ENCODE results near the gene ATG5. TPM values are rescaled to one million over a fixed set of nuclear protein-coding genes. Genes with fewer than 3 reads are reported as not detected.

ATG5 gene
- total and polyA plus RNA-seq, 9 of the 15 experiments (the other 6 are each of a cell fraction or from before 2014, with no cell fraction given): 29.0 to 80.0 (median 53.2) TPM

- TF ChIP-seq ETV6 (IDR thresholded peaks at IDR 0.05; ENCODE audit: borderline replicate concordance in 1 of 2, low read depth in 2 of 2, low read length in 1 of 2): no peak
- no peak for TF ChIP-seq ETV6 (CRISPR knock-in tag; IDR thresholded peaks at IDR 0.05; ENCODE audit: borderline replicate concordance)
- TF ChIP-seq SAP30 (IDR thresholded peaks at IDR 0.05; ENCODE audit: borderline replicate concordance, insufficient read depth, low read depth, low read length, poor library complexity, severe bottlenecking): no peak
- TF ChIP-seq TFE3 (CRISPR knock-in tag; IDR thresholded peaks at IDR 0.05): no peak
- no peak for TF ChIP-seq ZNF282 (CRISPR knock-in tag; IDR thresholded peaks at IDR 0.05)
- no peak for TF ChIP-seq BRD4 (IDR thresholded peaks at IDR 0.05)
Observed at GRCh38 chr6:106213660-106214289, 111.8 kb downstream of the ATG5 start (continued).

DNA sequence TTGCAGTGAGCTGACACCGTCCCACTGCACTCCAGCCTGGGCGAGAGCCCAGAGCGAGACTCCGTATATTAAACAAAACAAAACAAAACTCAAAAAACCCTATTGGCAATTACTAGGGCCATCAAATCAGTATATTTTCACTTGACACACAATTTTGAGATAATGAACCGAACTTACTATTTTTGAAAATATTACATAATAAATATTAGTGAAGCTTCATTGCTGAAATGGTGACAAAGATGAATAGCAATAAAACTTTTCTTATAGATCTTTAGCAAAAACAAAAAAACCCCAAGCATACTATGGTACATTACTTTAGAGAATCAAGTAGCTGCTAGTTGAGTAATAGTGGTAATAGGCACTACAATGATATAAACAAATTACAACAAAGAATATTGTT is 113.0 kb downstream of the ATG5 start:
- Histone ChIP-seq H3K27me3 (ENCODE audit: control insufficient read depth in 2 of 2, insufficient read depth in 2 of 2, low read length in 2 of 2) (no peaks in the 10 kb centered on the region), H3K4me2 (ENCODE audit: insufficient read depth, low read length) (no peak overlapping the region), H3K79me2 (ENCODE audit: control insufficient read depth, insufficient read depth, low read length) (peaks cover 7% of the 10 kb centered on the region), H3K4me3 (no peak overlapping the region), H3K9ac (ENCODE audit: insufficient read depth in 1 of 2, low read depth in 2 of 2, low read length in 2 of 2) (no peak overlapping the region), H3K27ac (ENCODE audit: extremely low read depth, low read depth, low read length) (no peak overlapping the region), H2AFZ (ENCODE audit: low read depth, low read length) (no peak overlapping the region), H3K9me3 (replicated peaks; ENCODE audit: control insufficient read depth, insufficient read depth, low read depth, low read length) (no peaks in the 10 kb centered on the region), H3K36me3 (ENCODE audit: control insufficient read depth, insufficient read depth, low read length) (peaks cover 5% of the 10 kb centered on the region; the same call in 1 of the 3 replicates), H3K9me1 (ENCODE audit: control insufficient read depth, insufficient read depth, low read length) (no peaks in the 10 kb centered on the region), H3K4me1 (replicated peaks in 1 of 2; ENCODE audit: control insufficient read depth in 2 of 2, insufficient read depth in 2 of 2, low read length in 2 of 2) (no peaks in the 10 kb centered on the region), H4K20me1 (replicated peaks; ENCODE audit: control insufficient read depth, insufficient read depth, low read length) (no peaks in the 10 kb centered on the region)
- WGBS (ENCODE audit: insufficient coverage, low coverage, missing lambda C conversion rate): 96% methylated on average over 5 of the region's 5 CpGs
- no TSS peak for BruUV-seq (replicated peaks)
- TF ChIP-seq SMAD3 (CRISPR knock-in tag; conservative IDR thresholded peaks at IDR 0.05): no peak
- TF ChIP-seq ZNF224 (CRISPR knock-in tag; IDR thresholded peaks at IDR 0.05): no peak
- no peak for TF ChIP-seq RBBP5 (IDR thresholded peaks at IDR 0.05; ENCODE audit: borderline replicate concordance, insufficient read depth, low read length, poor library complexity, severe bottlenecking)
- FAIRE-seq (no peak), DNase-seq (ENCODE audit: extremely low read depth in 1 of 4, low spot score in 3 of 4) (no peak), ATAC-seq (no peak)
- CTCF ChIA-PET (ENCODE audit: low intra/inter-chr PET ratio): no interaction called here
- in situ Hi-C loops (cut with MboI): no loop called here
- POLR2A ChIA-PET: no interaction called here
- intact Hi-C loops (cut with micrococcal nuclease): no loop called here

All from K562 (cell line).